Esophagus (tissue), 2 donors: ENCODE data around the gene GBP7. TPM values are rescaled to one million over a fixed set of nuclear protein-coding genes. Genes with fewer than 3 reads are reported as not detected.
A peak's percentile ranks its signal among the peaks of the same experiment; 100 is the strongest.
"Not testable (repeated sequence)": the region's sequence is repeated elsewhere in the genome, so short reads cannot be mapped to it uniquely, and the experiment has no call there.

Source experiments
- H3K27ac ChIP-seq, 2 donors: one replicate each; pipeline ENCODE4 v1.5.1; 2013; ENCODE audit warnings: low read depth in 2 of 2, mild to moderate bottlenecking in 2 of 2, inconsistent platforms in 1 of 2, low read length in 1 of 2, moderate library complexity in 1 of 2
- H3K27me3 ChIP-seq, 2 donors: one replicate each; pipeline ENCODE4 v1.6.1; 2013; ENCODE audit warnings: low read length in 2 of 2, control low read depth in 1 of 2, mild to moderate bottlenecking in 1 of 2; ENCODE audit not compliant: insufficient read depth in 2 of 2, control insufficient read depth in 1 of 2
- H3K36me3 ChIP-seq, 2 donors: one replicate each; pipeline ENCODE4 v1.6.1; 2013; ENCODE audit warnings: low read length in 1 of 2; ENCODE audit not compliant: control insufficient read depth in 2 of 2, insufficient read depth in 2 of 2
- H3K4me1 ChIP-seq, 2 donors: one replicate each; pipeline ENCODE4 v1.6.1; 2013; ENCODE audit warnings: low read length in 1 of 2; ENCODE audit not compliant: control insufficient read depth in 2 of 2, insufficient read depth in 2 of 2
- H3K4me3 ChIP-seq, 2 donors: one replicate each; pipeline ENCODE4 v1.5.1; 2013; ENCODE audit warnings: low read length in 2 of 2, mild to moderate bottlenecking in 2 of 2, low read depth in 1 of 2, moderate library complexity in 1 of 2
- H3K9me3 ChIP-seq, 2 donors: one replicate each; pipeline ENCODE4 v1.6.1; 2013; ENCODE audit warnings: mild to moderate bottlenecking in 2 of 2, low read depth in 1 of 2, low read length in 1 of 2, moderate library complexity in 1 of 2; ENCODE audit not compliant: control insufficient read depth in 2 of 2, insufficient read depth in 1 of 2
- WGBS, 2 donors: extraction: QIAGEN DNeasy Blood & Tissue Kit; methylation state at CpG; one replicate each; pipeline ENCODE4 v1.1.7; 2013; 5-methylcytosine and 5-hydroxymethylcytosine counted together
- polyA plus RNA-seq, 2 donors: library from polyadenylated mRNA; stranded (reverse); fragments of 200-250 nt; gene quantifications; one replicate each; pipeline ENCODE4 v1.2.3, GENCODE V29; 2013
- donor health status: healthy with polysubstance abuse.
- donor health status: Bipolar disorder and iron deficiency.

GBP7 gene
- polyA plus RNA-seq, 2 donors = not detected

GRCh38 chr1:89147678-89148658, 27.8 kb downstream of the GBP7 start:
- 74 to 83% methylated on average over 3 of the region's 3 CpGs for WGBS, 2 donors
- Histone ChIP-seq H3K27ac (no peak overlapping the region), H3K36me3 (no peaks in the 10 kb centered on the region), H3K4me3 (no peak overlapping the region), H3K9me3 (no peaks in the 10 kb centered on the region), H3K4me1 (no peaks in the 10 kb centered on the region), H3K27me3 (no peaks in the 10 kb centered on the region)

- 84 to 89% methylated on average over 3 of the region's 3 CpGs for WGBS, 2 donors
- Histone ChIP-seq H3K36me3 (no peaks in the 10 kb centered on the region), H3K27ac (no peak overlapping the region), H3K27me3 (no peaks in the 10 kb centered on the region), H3K4me3 (no peak overlapping the region), H3K4me1 (no peaks in the 10 kb centered on the region), H3K9me3 (no peaks in the 10 kb centered on the region)
Measured at GRCh38 chr1:89146721-89147120, 29.1 kb downstream of the GBP7 start.

DNA sequence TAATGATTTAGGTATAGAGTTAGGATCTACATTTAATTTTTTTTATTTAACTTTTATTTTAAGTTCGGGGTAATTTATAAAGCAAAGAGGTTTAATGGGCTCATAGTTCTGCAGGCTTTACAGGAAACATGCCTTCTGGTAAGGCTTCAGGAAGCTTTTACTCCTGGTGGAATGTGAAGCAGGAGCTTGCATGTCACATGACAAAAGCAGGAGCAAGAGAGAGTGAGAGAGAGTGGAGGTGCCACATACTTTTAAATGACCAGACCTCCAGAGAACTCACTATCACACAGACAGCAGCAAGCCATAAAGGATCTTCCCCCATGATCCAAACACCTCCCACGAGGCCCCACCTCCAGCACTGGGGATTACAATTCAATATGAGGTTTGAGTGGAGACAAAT, 32.3 kb downstream of the GBP7 start:
- H3K27ac ChIP-seq = no peak overlapping the region
- WGBS, 2 donors = 73 to 77% methylated on average over 2 of the region's 2 CpGs
- H3K27me3 ChIP-seq = no peaks in the 10 kb centered on the region
- H3K4me1 ChIP-seq = no peaks in the 10 kb centered on the region
- no peaks in the 10 kb centered on the region for H3K36me3 ChIP-seq
- H3K4me3 ChIP-seq = no peak overlapping the region
- H3K9me3 ChIP-seq = no peaks in the 10 kb centered on the region

- H3K4me1 ChIP-seq = no peaks in the 10 kb centered on the region
- no peaks in the 10 kb centered on the region for H3K36me3 ChIP-seq
- no peaks in the 10 kb centered on the region for H3K27me3 ChIP-seq
- no peaks in the 10 kb centered on the region for H3K9me3 ChIP-seq
- H3K4me3 ChIP-seq = no peak overlapping the region
- 85 to 93% methylated on average over 4 of the region's 4 CpGs for WGBS, 2 donors
- H3K27ac ChIP-seq = no peak overlapping the region
Measured at GRCh38 chr1:89142160-89142559, 33.6 kb downstream of the GBP7 start.

- no peaks in the 10 kb centered on the region for H3K9me3 ChIP-seq
- WGBS, 2 donors = 93 to 97% methylated on average over 1 of the region's 1 CpG
- H3K4me1 ChIP-seq = no peaks in the 10 kb centered on the region
- no peak overlapping the region for H3K4me3 ChIP-seq
- no peak overlapping the region for H3K27ac ChIP-seq
- no peaks in the 10 kb centered on the region for H3K27me3 ChIP-seq
- peaks cover 0 to 2% of the 10 kb centered on the region in 2 donors for H3K36me3 ChIP-seq
Measured at GRCh38 chr1:89133747-89134146, 42.1 kb downstream of the GBP7 start.

- Histone ChIP-seq H3K36me3 (peaks cover 0 to 2% of the 10 kb centered on the region in 2 donors), H3K9me3 (no peaks in the 10 kb centered on the region), H3K4me1 (peaks cover 0 to 3% of the 10 kb centered on the region in 2 donors), H3K27ac (no peak overlapping the region), H3K4me3 (no peak overlapping the region), H3K27me3 (no peaks in the 10 kb centered on the region)
- 20 to 49% methylated on average over 1 of the region's 1 CpG for WGBS, 2 donors
Measured at GRCh38 chr1:89130716-89131115, 45.1 kb downstream of the GBP7 start.

DNA sequence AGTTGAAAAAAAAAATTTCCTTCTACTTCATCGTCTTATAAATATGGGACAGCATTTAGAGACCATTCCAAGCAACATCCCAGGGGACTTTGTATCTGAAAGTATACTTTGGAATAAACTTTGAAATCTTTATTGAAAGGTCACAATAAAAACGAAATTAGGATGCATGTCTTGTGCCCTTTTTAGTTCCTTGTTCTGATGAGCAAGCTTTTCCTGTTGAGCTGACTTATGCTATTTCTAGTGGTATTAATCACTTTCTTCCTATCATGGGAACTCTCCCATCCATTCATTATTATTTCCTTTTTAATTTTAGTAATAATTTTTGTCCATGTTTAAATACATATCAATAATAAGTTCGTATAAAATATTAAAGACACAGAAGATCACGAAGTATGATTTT, 45.9 kb downstream of the GBP7 start:
- Histone ChIP-seq H3K9me3 (no peaks in the 10 kb centered on the region), H3K27me3 (no peaks in the 10 kb centered on the region), H3K27ac (no peak overlapping the region), H3K4me1 (peaks cover 0 to 3% of the 10 kb centered on the region in 2 donors), H3K4me3 (no peak overlapping the region), H3K36me3 (peaks cover 0 to 2% of the 10 kb centered on the region in 2 donors)
- WGBS, 2 donors = 56 to 64% methylated on average over 4 of the region's 4 CpGs

- not testable (repeated sequence) for H3K4me1 ChIP-seq, H3K9me3 ChIP-seq, H3K4me3 ChIP-seq, H3K27me3 ChIP-seq, H3K27ac ChIP-seq, H3K36me3 ChIP-seq
- WGBS, 2 donors = 97 to 99% methylated on average over 16 to 31 of the region's 31 CpGs
Measured at GRCh38 chr1:89128003-89128458, 47.8 kb downstream of the GBP7 start.

- peak overlapping the region; percentile 71 to 79 for H3K27ac ChIP-seq
- not testable (repeated sequence) for H3K36me3 ChIP-seq, H3K4me1 ChIP-seq, H3K4me3 ChIP-seq, H3K9me3 ChIP-seq, H3K27me3 ChIP-seq
- whole genome bisulfite sequencing, 2 donors = 74 to 78% methylated on average over 23 of the region's 23 CpGs
Measured at GRCh38 chr1:89126602-89127565, 48.9 kb downstream of the GBP7 start.
